ENCODE results near the gene TLE4. TPM values are rescaled to one million over a fixed set of nuclear protein-coding genes. Genes with fewer than 3 reads are reported as not detected.

Gene TLE4
- total and polyA plus RNA-seq, 7 donors, result 7.6 to 60.9 (median 29.1) TPM

DNA sequence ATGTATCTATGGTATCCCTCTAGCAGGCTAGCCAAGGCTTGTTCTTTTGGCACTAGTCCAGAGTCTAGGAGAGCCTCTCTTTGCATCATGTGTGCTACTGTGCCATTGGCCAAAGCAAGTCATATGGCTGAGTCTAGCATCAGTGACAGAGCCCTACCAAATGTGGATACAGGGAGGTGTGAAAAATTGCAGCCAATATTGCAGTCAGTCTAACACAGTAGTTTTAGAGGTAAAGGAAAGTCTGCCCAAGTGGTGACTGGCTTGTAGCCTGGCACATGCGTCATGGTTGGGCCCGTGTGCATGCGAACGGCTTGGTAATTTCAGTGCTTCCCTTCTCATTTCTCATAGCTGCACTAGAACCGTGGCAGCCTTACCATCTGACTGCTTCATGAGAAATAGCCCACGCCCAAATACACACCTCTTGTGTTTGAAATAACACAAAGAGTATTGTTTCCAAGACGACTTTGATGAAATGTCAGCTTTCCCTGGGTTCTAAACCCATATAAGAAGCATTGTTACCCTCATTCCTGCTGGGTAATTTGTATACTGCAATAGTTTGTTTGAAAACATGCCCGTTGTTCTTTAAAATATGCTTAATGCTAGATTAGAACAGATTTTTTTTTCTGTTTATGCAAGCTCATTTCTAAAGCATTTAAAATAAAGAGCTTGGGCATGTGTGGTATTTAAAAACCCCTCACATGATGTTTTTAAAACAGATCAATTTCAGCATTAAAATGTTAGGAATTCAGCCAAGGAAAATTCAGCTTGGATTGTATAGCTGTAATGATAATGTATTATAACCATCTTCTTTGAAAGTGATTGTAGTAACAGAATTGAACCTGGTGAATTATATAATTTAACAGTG lies 113.2 kb downstream of the TLE4 start:
- TF ChIP-seq POLR2AphosphoS5 (IDR thresholded peaks at IDR 0.05) (no peak), POLR2A (IDR thresholded peaks at IDR 0.05) (no peak), EP300 (IDR thresholded peaks at IDR 0.05) (no peak)
- TF ChIP-seq, protein P1, sequence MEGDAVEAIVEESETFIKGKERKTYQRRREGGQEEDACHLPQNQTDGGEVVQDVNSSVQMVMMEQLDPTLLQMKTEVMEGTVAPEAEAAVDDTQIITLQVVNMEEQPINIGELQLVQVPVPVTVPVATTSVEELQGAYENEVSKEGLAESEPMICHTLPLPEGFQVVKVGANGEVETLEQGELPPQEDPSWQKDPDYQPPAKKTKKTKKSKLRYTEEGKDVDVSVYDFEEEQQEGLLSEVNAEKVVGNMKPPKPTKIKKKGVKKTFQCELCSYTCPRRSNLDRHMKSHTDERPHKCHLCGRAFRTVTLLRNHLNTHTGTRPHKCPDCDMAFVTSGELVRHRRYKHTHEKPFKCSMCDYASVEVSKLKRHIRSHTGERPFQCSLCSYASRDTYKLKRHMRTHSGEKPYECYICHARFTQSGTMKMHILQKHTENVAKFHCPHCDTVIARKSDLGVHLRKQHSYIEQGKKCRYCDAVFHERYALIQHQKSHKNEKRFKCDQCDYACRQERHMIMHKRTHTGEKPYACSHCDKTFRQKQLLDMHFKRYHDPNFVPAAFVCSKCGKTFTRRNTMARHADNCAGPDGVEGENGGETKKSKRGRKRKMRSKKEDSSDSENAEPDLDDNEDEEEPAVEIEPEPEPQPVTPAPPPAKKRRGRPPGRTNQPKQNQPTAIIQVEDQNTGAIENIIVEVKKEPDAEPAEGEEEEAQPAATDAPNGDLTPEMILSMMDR (IDR thresholded peaks at IDR 0.05), result no peak
- H3K9me3 ChIP-seq, result no peaks in the 10 kb centered on the region
- H3K36me3 ChIP-seq, result no peaks in the 10 kb centered on the region
- 66 to 88% methylated on average over 8 of the region's 8 CpGs for WGBS, 2 donors
- no peak overlapping the region for H3K4me3 ChIP-seq
- no peak for DNase-seq
- H3K4me1 ChIP-seq, result peaks cover 0 to 39% (median 23%) of the 10 kb centered on the region in 4 donors
- intact Hi-C loops (cut with DNase I), result loop anchor here (5.0 kb wide), 1 partner anchor 113 kb away; the partner anchor contains the start of gene TLE4
- no peaks in the 10 kb centered on the region for H3K27me3 ChIP-seq
- peak overlapping the region in 1 of 4 donors; percentile 68 for H3K27ac ChIP-seq

DNA sequence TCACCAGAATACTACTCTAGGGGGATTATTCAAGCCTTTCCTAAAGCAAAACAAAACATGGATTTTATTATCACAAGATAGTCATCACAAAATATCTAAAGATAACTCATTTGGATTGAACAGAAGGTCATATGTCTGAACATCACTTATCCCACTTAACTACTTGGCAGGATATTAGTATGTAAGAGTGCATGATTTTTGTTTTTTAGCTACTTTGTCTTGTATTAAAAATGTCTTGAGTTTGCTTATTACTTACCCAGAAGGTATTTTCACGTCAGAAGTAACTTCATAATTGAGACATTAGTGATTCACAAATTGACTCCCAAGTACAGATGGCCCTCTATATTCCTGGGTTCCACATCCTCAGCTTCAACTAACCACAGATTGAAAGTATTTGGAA lies 113.8 kb downstream of the TLE4 start:
- H3K36me3 ChIP-seq, result no peaks in the 10 kb centered on the region
- no peaks in the 10 kb centered on the region for H3K9me3 ChIP-seq
- peaks cover 0 to 39% (median 23%) of the 10 kb centered on the region in 4 donors for H3K4me1 ChIP-seq
- TF ChIP-seq POLR2A (IDR thresholded peaks at IDR 0.05), result no peak
- TF ChIP-seq POLR2AphosphoS5 (IDR thresholded peaks at IDR 0.05), result no peak
- no peak for TF ChIP-seq EP300 (IDR thresholded peaks at IDR 0.05)
- TF ChIP-seq, protein P1 (IDR thresholded peaks at IDR 0.05), result no peak
- peak overlapping the region in 2 of 4 donors; percentile 43 to 68 for H3K27ac ChIP-seq
- H3K4me3 ChIP-seq, result no peak overlapping the region
- H3K27me3 ChIP-seq, result no peaks in the 10 kb centered on the region
- 75 to 78% methylated on average over 1 of the region's 1 CpG for WGBS, 2 donors
- DNase-seq, result no peak
- intact Hi-C loops (cut with DNase I), result loop anchor here (5.0 kb wide), 1 partner anchor 113 kb away; the partner anchor contains the start of gene TLE4

DNA sequence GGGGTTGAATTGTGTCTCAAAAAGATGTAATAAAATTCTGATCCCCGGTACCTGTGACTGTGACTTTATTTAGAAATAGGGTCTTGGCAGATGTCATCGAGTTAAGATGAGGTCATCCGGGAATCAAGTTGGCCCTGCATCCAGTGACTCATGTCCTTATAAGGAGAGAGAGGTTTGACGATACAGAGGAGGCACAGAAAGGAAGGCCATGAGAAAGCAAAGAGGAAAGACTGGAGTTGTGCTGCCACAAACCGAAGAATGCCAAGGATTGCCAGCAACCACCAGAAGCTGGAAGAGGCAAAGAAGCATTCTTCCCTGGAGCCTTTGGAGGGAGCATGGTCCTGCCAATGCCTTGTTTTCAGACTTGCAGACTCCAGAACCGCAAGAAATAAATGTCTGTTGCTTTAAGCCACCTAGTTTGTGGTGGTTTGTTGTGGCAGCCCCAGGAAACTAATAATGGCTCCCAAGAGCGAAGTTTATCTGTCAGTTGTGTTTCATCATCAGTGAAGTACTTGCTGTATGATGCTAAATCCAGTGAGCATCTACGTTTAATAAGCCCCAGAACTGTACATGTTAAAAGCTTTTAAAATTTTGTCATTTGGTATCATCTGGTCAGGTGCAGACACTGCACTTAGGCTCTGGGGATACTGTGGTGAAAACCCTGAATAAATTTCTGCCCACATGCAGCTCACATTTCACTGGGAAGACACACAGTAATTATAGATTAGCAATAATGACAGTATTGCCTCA lies 114.8 kb downstream of the TLE4 start:
- no peak for DNase-seq
- Histone ChIP-seq H3K4me1 (peaks cover 0 to 39% (median 23%) of the 10 kb centered on the region in 4 donors), H3K9me3 (no peaks in the 10 kb centered on the region), H3K36me3 (no peaks in the 10 kb centered on the region), H3K27ac (peak overlapping the region in 2 of 4 donors; percentile 43 to 68), H3K4me3 (no peak overlapping the region), H3K27me3 (no peaks in the 10 kb centered on the region)
- TF ChIP-seq POLR2A (IDR thresholded peaks at IDR 0.05) (no peak), POLR2AphosphoS5 (IDR thresholded peaks at IDR 0.05) (no peak), EP300 (IDR thresholded peaks at IDR 0.05) (no peak)
- TF ChIP-seq, protein P1 (IDR thresholded peaks at IDR 0.05), result no peak
- intact Hi-C loops (cut with DNase I), result loop anchor here (5.0 kb wide), 1 partner anchor 114 kb away; the partner anchor contains the start of gene TLE4
- WGBS, 2 donors, result 81 to 87% methylated on average over 8 of the region's 8 CpGs

DNA sequence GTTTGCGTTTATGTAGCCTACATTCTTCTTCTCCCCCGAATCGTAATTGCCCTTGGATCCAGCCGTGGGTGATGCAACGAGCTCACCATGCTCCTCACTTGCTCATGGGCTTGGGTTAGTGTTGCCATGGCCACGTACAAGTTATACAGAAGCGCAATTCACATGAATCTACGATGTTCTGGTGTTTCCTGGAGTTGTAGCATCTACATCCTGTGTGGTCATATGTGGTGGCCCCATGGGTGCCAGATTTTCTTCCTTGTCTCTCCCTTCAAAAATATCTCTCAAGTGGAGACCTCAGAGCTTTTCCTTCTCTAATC lies 115.3 kb downstream of the TLE4 start:
- intact Hi-C loops (cut with DNase I), result loop anchor here (5.0 kb wide), 1 partner anchor 115 kb away; the partner anchor contains the start of gene TLE4
- Histone ChIP-seq H3K27me3 (no peaks in the 10 kb centered on the region), H3K4me3 (no peak overlapping the region), H3K4me1 (peaks cover 0 to 35% (median 20%) of the 10 kb centered on the region in 4 donors), H3K9me3 (no peaks in the 10 kb centered on the region), H3K36me3 (no peaks in the 10 kb centered on the region), H3K27ac (peak overlapping the region in 1 of 4 donors; percentile 68)
- WGBS, 2 donors, result 69 to 89% methylated on average over 8 of the region's 8 CpGs
- no peak for DNase-seq
- TF ChIP-seq, protein P1 (IDR thresholded peaks at IDR 0.05), result no peak
- no peak for TF ChIP-seq POLR2AphosphoS5 (IDR thresholded peaks at IDR 0.05)
- no peak for TF ChIP-seq POLR2A (IDR thresholded peaks at IDR 0.05)
- no peak for TF ChIP-seq EP300 (IDR thresholded peaks at IDR 0.05)
